HepG2 (cell line): ENCODE results near the gene ALK. TPM values are rescaled to one million over a fixed set of nuclear protein-coding genes. Genes with fewer than 3 reads are reported as not detected.

Experiments used
- ATAC-seq: fragments of 200-7000 bp; cut with Tn5 transposase; 3 replicates; pipeline ENCODE4 v1.9.1; 2020; ENCODE audit warnings: mild to moderate bottlenecking, moderate library complexity
- BruUV-seq: library from RNA; stranded (reverse); fragments of 400-500 nt; replicated peaks from 2 replicates; lab custom pipeline; 2021; lab: Mats Ljungman, UMichigan
- CTCF ChIA-PET: fragments of 300-600 bp; formaldehyde crosslinking; extraction: SDS; loops from one replicate; lab custom pipeline; 2021; ENCODE audit warnings: low total read pairs, inconsistent platforms, low intra/inter-chr PET ratio; lab: Yijun Ruan, JAX
- POLR2A ChIA-PET: fragments of 350-600 bp; sonication (Branson Sonifier 250); formaldehyde crosslinking; loops from one replicate; lab custom pipeline; 2020; ENCODE audit warnings: antibody characterized with exemption, inconsistent platforms; lab: Yijun Ruan, JAX
- DNase-seq: peaks from one replicate; pipeline ENCODE4 v3.0.0-alpha.2; 2015; ENCODE audit warnings: low spot score
- FAIRE-seq: peaks from 3 replicates; lab custom pipeline; 2011; peaks lifted over from hg19 to GRCh38; lab: Jason Lieb, UNC
- H2AFZ ChIP-seq: one replicate; pipeline ENCODE4 v1.6.1; 2011; ENCODE audit warnings: low read length, inconsistent platforms
- H3K27ac ChIP-seq: fragments of 300-600 bp; 3 replicates; pipeline ENCODE4 v1.8.0; 2011; ENCODE audit warnings: mixed run types, mild to moderate bottlenecking, mixed read lengths, low read length, inconsistent platforms; ENCODE audit not compliant: insufficient read depth; ENCODE audit errors: extremely low read length
- H3K27me3 ChIP-seq, 2 experiments: fragments of 200-600 bp in 1 of 2; 2 replicates in 1 of 2; 3 replicates in 1 of 2; pipeline versions ENCODE4 v1.6.0 to v1.8.0; 2011; ENCODE audit warnings: low read length in 2 of 2, mild to moderate bottlenecking in 2 of 2, moderate library complexity in 2 of 2, inconsistent platforms in 1 of 2; ENCODE audit not compliant: insufficient read depth in 2 of 2, control insufficient read depth in 1 of 2
- H3K36me3 ChIP-seq, 2 experiments: fragments of 200-600 bp in 1 of 2; replicated peaks in 1 of 2; 2 replicates in 1 of 2; 3 replicates in 1 of 2; pipeline versions ENCODE4 v1.5.1 to v1.8.0; 2011; ENCODE audit warnings: low read length in 2 of 2, inconsistent platforms in 1 of 2; ENCODE audit not compliant: insufficient read depth in 2 of 2, control insufficient read depth in 1 of 2
- H3K4me1 ChIP-seq: 2 replicates; pipeline ENCODE4 v1.5.1; 2012; ENCODE audit warnings: low read length, inconsistent platforms; ENCODE audit not compliant: insufficient read depth
- H3K4me2 ChIP-seq: 2 replicates; pipeline ENCODE4 v1.6.0; 2011; ENCODE audit warnings: low read depth, low read length, inconsistent platforms
- H3K4me3 ChIP-seq, 3 experiments: fragments of 200-600 bp in 1 of 3; sonication (generic), shearing (Covaris generic) in 1 of 3; replicated peaks in 1 of 3; 2 replicates each; pipeline ENCODE4 v1.5.1; 2011 to 2016; ENCODE audit warnings: low read length in 3 of 3, inconsistent platforms in 2 of 3, low read depth in 2 of 3, mild to moderate bottlenecking in 2 of 3, control low read depth in 1 of 3, mixed read lengths in 1 of 3; ENCODE audit not compliant: insufficient read depth in 1 of 3
- H3K79me2 ChIP-seq: one replicate; pipeline ENCODE4 v1.6.1; 2011; ENCODE audit warnings: low read length, inconsistent platforms; ENCODE audit not compliant: insufficient read depth
- H3K9ac ChIP-seq: 2 replicates; pipeline ENCODE4 v1.6.0; 2011; ENCODE audit warnings: mild to moderate bottlenecking, low read depth, low read length, inconsistent platforms; ENCODE audit not compliant: insufficient read depth
- H3K9me3 ChIP-seq: 2 replicates; pipeline ENCODE4 v1.5.1; 2012; ENCODE audit warnings: mild to moderate bottlenecking, low read length
- H4K20me1 ChIP-seq: 2 replicates; pipeline ENCODE4 v1.6.0; 2011; ENCODE audit warnings: inconsistent platforms, mild to moderate bottlenecking, low read length, moderate library complexity; ENCODE audit not compliant: insufficient read depth
- CCDC6 ChIP-seq: sonication (generic); formaldehyde crosslinking; IDR thresholded peaks from 2 replicates; pipeline ENCODE4 v1.8.1; 2022; ENCODE audit warnings: mild to moderate bottlenecking, missing genetic modification reagents, moderate library complexity
- CENPX ChIP-seq: sonication (generic); formaldehyde crosslinking; IDR thresholded peaks from 2 replicates; pipeline ENCODE4 v1.9.0; 2021; ENCODE audit warnings: mild to moderate bottlenecking, missing genetic modification reagents, moderate library complexity
- GFI1 ChIP-seq: sonication (generic); formaldehyde crosslinking; IDR thresholded peaks from 2 replicates; pipeline ENCODE4 v1.5.0; 2020; ENCODE audit warnings: missing genetic modification reagents, mild to moderate bottlenecking, borderline replicate concordance
- HNRNPUL1 ChIP-seq: fragments of 200-400 bp; formaldehyde crosslinking; IDR thresholded peaks from 2 replicates; pipeline ENCODE4 v1.6.1; 2017; ENCODE audit warnings: low read depth, mild to moderate bottlenecking, low read length, moderate library complexity
- KAT7 ChIP-seq: IDR thresholded peaks from 2 replicates; pipeline ENCODE4 v1.6.1; 2018; ENCODE audit warnings: borderline replicate concordance, missing compliant biosample characterization
- ZBTB20 ChIP-seq: sonication (generic); formaldehyde crosslinking; IDR thresholded peaks from 2 replicates; pipeline ENCODE4 v1.8.1; 2023; ENCODE audit warnings: missing genetic modification reagents, low read depth, mild to moderate bottlenecking, borderline replicate concordance
- ZNF282 ChIP-seq: fragments of 450-650 bp; IDR thresholded peaks from 2 replicates; pipeline ENCODE4 v1.6.1; 2018; ENCODE audit not compliant: partially characterized antibody
- WGBS: methylation state at CpG from one replicate; pipeline ENCODE4 v1.1.6; 2017; ENCODE audit warnings: low lambda C conversion rate; 5-methylcytosine and 5-hydroxymethylcytosine counted together
- in situ Hi-C: cut with HindIII; loops from 2 replicates; pipeline ENCODE4 v1.10.0; 2017; ENCODE audit warnings: low pct_unique_long_range_greater_than_20kb; ENCODE audit not compliant: extremely low pct_ligation_motif_present
- intact Hi-C: fragments of 100-400 bp; cut with micrococcal nuclease; formaldehyde crosslinking; loops from one replicate; pipeline ENCODE4 v1.10.0; 2022; ENCODE audit not compliant: unreplicated experiment
- polyA plus RNA-seq, 8 experiments: library from polyadenylated mRNA; depleted of rRNA in 3 of 8; stranded (reverse) in 7 of 8; unstranded in 1 of 8; fragments of >200 nt; fragmentation: Illumina TruSeq in 4 of 8; extraction: Trizol in 4 of 8; gene quantifications; 2 replicates each; pipeline versions ENCODE4 v1.2.1 to v1.2.3, GENCODE V29; 2011 to 2016; ENCODE audit warnings: low read depth in 4 of 8, missing spikeins in 1 of 8, mixed read lengths in 1 of 8; ENCODE audit not compliant: insufficient read depth in 1 of 8
- total RNA-seq, 5 experiments: library from RNA; depleted of rRNA; stranded (reverse); fragments of >200 nt; fragmentation: Illumina TruSeq; extraction: Trizol; gene quantifications; 2 replicates each; pipeline ENCODE4 v1.2.3, GENCODE V29; 2016; ENCODE audit warnings: low read depth in 1 of 5
- TF ChIP-seq, protein P1 (sequence below): sonication (generic); formaldehyde crosslinking; IDR thresholded peaks from 2 replicates; pipeline ENCODE4 v1.4.0; 2020; ENCODE audit warnings: missing genetic modification reagents
- TF ChIP-seq, protein P2 (sequence below): sonication (generic); formaldehyde crosslinking; IDR thresholded peaks from 2 replicates; pipeline ENCODE4 v1.4.0; 2020; ENCODE audit warnings: mild to moderate bottlenecking, missing genetic modification reagents

Gene ALK
- total and polyA plus RNA-seq, 2 of the 13 experiments (the other 11 are each of a cell fraction or from before 2014, with no cell fraction given) = not detected

DNA sequence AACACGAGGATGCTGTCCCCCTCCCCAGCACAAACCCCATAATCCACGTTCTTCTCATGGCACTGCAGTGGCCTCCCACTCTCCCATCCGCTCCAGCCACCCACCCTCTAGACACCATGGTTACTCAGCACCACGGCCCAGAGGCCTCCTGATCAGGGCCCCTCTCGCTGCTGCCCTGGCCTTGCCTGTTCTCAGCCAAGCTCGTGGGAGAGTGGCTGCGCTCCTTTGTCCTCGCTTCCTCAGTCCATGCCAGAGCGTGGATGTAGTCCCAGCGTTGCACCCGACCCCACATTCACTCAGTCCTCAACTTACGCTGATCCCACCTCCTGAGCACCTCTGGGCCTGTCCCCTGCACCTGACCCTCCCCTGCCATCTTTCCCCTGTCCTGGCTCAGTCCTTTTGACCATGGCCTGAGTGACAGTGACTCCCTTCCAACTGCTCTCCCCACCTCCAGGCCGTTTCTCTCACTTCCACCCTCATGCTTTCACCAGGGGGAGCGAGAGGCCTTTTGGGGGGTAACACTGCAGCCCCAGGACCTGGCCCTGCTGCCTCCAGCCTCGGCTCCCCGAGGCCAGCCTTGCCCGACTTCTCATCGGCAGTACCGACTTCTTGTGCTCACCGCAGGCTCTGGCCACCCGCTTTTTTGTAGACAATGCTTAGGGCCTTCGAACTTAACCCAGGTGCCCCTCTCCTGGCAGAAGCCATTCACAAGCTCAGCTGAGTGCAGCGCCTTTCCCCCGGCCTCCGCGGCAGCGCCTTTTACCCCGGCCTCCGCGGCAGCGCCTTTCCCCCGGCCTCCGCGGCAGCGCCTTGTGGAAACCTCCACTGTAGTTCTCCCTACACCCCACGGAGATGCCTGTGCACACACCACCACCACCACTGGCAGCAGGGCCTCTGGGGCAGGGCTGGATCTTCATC, 674.7 kb downstream of the ALK start:
- Histone ChIP-seq H3K79me2 (no peaks in the 10 kb centered on the region), H3K4me2 (no peak overlapping the region), H3K27ac (no peak overlapping the region), H3K36me3 (no peaks in the 10 kb centered on the region), H3K4me3 (no peak overlapping the region), H2AFZ (no peak overlapping the region), H3K9me3 (no peaks in the 10 kb centered on the region), H3K9ac (no peak overlapping the region), H3K4me1 (no peaks in the 10 kb centered on the region), H4K20me1 (no peaks in the 10 kb centered on the region; the same call in 1 of the 2 replicates), H3K27me3 (0 out of 5 replicates have a peak, but pooled peaks cover 0 to 6% of the 10 kb centered on the region in 2 experiments)
- no TSS peak for BruUV-seq
- no peak for FAIRE-seq
- in situ Hi-C loops = no loop called here
- 72% methylated on average over 36 of the region's 36 CpGs for WGBS
- peak; percentile 76 for ATAC-seq
- CTCF ChIA-PET = no interaction called here
- TF ChIP-seq GFI1 (CRISPR knock-in tag) (no peak), CENPX (CRISPR knock-in tag) (no peak), KAT7 (no peak), HNRNPUL1 (no peak), CCDC6 (CRISPR knock-in tag) (no peak), ZNF282 (no peak), ZBTB20 (CRISPR knock-in tag) (no peak)
- TF ChIP-seq, protein P1, sequence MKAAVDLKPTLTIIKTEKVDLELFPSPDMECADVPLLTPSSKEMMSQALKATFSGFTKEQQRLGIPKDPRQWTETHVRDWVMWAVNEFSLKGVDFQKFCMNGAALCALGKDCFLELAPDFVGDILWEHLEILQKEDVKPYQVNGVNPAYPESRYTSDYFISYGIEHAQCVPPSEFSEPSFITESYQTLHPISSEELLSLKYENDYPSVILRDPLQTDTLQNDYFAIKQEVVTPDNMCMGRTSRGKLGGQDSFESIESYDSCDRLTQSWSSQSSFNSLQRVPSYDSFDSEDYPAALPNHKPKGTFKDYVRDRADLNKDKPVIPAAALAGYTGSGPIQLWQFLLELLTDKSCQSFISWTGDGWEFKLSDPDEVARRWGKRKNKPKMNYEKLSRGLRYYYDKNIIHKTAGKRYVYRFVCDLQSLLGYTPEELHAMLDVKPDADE = no peak
- TF ChIP-seq, protein P2, sequence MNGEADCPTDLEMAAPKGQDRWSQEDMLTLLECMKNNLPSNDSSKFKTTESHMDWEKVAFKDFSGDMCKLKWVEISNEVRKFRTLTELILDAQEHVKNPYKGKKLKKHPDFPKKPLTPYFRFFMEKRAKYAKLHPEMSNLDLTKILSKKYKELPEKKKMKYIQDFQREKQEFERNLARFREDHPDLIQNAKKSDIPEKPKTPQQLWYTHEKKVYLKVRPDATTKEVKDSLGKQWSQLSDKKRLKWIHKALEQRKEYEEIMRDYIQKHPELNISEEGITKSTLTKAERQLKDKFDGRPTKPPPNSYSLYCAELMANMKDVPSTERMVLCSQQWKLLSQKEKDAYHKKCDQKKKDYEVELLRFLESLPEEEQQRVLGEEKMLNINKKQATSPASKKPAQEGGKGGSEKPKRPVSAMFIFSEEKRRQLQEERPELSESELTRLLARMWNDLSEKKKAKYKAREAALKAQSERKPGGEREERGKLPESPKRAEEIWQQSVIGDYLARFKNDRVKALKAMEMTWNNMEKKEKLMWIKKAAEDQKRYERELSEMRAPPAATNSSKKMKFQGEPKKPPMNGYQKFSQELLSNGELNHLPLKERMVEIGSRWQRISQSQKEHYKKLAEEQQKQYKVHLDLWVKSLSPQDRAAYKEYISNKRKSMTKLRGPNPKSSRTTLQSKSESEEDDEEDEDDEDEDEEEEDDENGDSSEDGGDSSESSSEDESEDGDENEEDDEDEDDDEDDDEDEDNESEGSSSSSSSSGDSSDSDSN (CRISPR knock-in tag) = no peak
- intact Hi-C loops = no loop called here
- no peak for DNase-seq
- POLR2A ChIA-PET = no interaction called here
